Measurements from ENCODE around the gene SRC. TPM values are rescaled to one million over a fixed set of nuclear protein-coding genes. Genes with fewer than 3 reads are reported as not detected.

SRC gene
- total RNA-seq, 1 donor from 2014 or later, result 4.2 TPM

- peaks cover 56% of the 10 kb centered on the region for H3K27me3 ChIP-seq (ENCODE audit: low read depth)
- no peak for DNase-seq
- no peaks in the 10 kb centered on the region for H3K4me1 ChIP-seq
- H3K36me3 ChIP-seq, result no peaks in the 10 kb centered on the region
- H3K9me3 ChIP-seq (replicated peaks), result no peaks in the 10 kb centered on the region
- H3K27ac ChIP-seq (replicated peaks), result no peak overlapping the region
- no peak overlapping the region for H3K4me3 ChIP-seq
- no peak for TF ChIP-seq CTCF (IDR thresholded peaks at IDR 0.05; ENCODE audit: borderline replicate concordance)
- intact Hi-C loops (cut with micrococcal nuclease), result no loop called here
These were observed 90.7 kb downstream of the SRC start for GRCh38 chr20:37436527-37437186.

- DNase-seq, result no peak
- Histone ChIP-seq H3K4me3 (no peak overlapping the region), H3K27me3 (ENCODE audit: low read depth) (peaks cover 47% of the 10 kb centered on the region), H3K9me3 (replicated peaks) (no peaks in the 10 kb centered on the region), H3K4me1 (no peaks in the 10 kb centered on the region), H3K36me3 (no peaks in the 10 kb centered on the region), H3K27ac (replicated peaks) (no peak overlapping the region)
- no peak for TF ChIP-seq CTCF (IDR thresholded peaks at IDR 0.05; ENCODE audit: borderline replicate concordance)
- intact Hi-C loops (cut with micrococcal nuclease), result no loop called here
These were observed 91.7 kb downstream of the SRC start for GRCh38 chr20:37437676-37438075.

GRCh38 chr20:37438464-37439222, 92.7 kb downstream of the SRC start:
- Histone ChIP-seq H3K27ac (replicated peaks) (no peak overlapping the region), H3K4me3 (no peak overlapping the region), H3K4me1 (no peaks in the 10 kb centered on the region), H3K36me3 (no peaks in the 10 kb centered on the region), H3K27me3 (ENCODE audit: low read depth) (peaks cover 39% of the 10 kb centered on the region), H3K9me3 (replicated peaks) (no peaks in the 10 kb centered on the region)
- no peak for TF ChIP-seq CTCF (IDR thresholded peaks at IDR 0.05; ENCODE audit: borderline replicate concordance)
- intact Hi-C loops (cut with micrococcal nuclease), result no loop called here
- DNase-seq, result no peak

GRCh38 chr20:37439223-37439933, 93.4 kb downstream of the SRC start:
- H3K4me3 ChIP-seq, result no peak overlapping the region
- H3K4me1 ChIP-seq, result no peaks in the 10 kb centered on the region
- H3K9me3 ChIP-seq (replicated peaks), result no peaks in the 10 kb centered on the region
- TF ChIP-seq CTCF (IDR thresholded peaks at IDR 0.05; ENCODE audit: borderline replicate concordance), result no peak
- H3K27ac ChIP-seq (replicated peaks), result no peak overlapping the region
- intact Hi-C loops (cut with micrococcal nuclease), result no loop called here
- H3K36me3 ChIP-seq, result no peaks in the 10 kb centered on the region
- no peak for DNase-seq
- peaks cover 38% of the 10 kb centered on the region for H3K27me3 ChIP-seq (ENCODE audit: low read depth)

GRCh38 chr20:37441023-37441422, 95.1 kb downstream of the SRC start:
- intact Hi-C loops (cut with micrococcal nuclease), result no loop called here
- H3K36me3 ChIP-seq, result no peaks in the 10 kb centered on the region
- H3K9me3 ChIP-seq (replicated peaks), result no peaks in the 10 kb centered on the region

More at GRCh38 chr20:37441023-37441422, 95.1 kb downstream of the SRC start:
- Histone ChIP-seq H3K4me1 (no peaks in the 10 kb centered on the region), H3K27me3 (ENCODE audit: low read depth) (peaks cover 38% of the 10 kb centered on the region), H3K4me3 (no peak overlapping the region), H3K27ac (replicated peaks) (no peak overlapping the region)
- no peak for DNase-seq
- no peak for TF ChIP-seq CTCF (IDR thresholded peaks at IDR 0.05; ENCODE audit: borderline replicate concordance)

Data from left ventricle myocardium inferior (tissue), 1 donor.